ENCODE measurements around the gene GEN1. TPM values are rescaled to one million over a fixed set of nuclear protein-coding genes. Genes with fewer than 3 reads are reported as not detected.
A peak's percentile ranks its signal among the peaks of the same experiment; 100 is the strongest.
"Not testable (repeated sequence)": the region's sequence is repeated elsewhere in the genome, so short reads cannot be mapped to it uniquely, and the experiment has no call there.

The GEN1 gene
- total RNA-seq, 1 donor, result 4.0 TPM

GRCh38 chr2:17821535-17822444 is 67.9 kb downstream of the GEN1 start:
- DNase-seq (ENCODE audit: low read depth in 2 of 3, low spot score in 2 of 3), result no peak

DNA sequence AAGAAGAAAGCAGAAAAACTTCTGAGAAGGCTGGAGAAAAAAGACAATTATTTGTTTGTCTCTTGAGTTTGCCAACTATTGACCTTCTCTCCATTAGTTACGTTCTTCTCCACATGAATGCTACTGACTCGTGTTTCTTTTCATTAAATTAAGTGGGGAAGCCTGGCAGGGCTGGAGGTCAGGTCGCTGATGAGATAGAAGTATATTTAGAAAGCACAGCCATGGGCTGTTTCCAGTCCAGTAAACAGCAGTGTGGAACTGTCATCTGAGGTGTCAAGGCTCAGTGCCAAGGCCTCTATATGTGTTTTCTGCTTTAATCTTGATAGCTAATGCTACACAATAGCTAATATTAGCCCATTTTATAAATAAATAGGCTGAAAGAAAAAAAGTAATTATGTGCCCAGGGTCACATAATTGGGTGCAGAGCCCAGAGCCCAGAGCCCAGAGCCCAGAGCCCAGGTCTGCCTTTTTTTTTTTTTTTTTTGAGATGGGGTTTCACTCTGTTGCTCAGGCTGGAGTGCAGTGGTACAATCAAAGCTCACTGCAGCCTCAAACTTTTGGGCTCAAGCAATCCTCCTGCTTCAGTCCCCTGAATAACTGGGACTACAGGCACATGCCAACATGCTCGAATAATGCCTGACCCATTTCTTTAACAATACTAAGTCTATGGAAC is 68.6 kb downstream of the GEN1 start:
- DNase-seq (ENCODE audit: low read depth in 2 of 3, low spot score in 2 of 3), result no peak

DNA sequence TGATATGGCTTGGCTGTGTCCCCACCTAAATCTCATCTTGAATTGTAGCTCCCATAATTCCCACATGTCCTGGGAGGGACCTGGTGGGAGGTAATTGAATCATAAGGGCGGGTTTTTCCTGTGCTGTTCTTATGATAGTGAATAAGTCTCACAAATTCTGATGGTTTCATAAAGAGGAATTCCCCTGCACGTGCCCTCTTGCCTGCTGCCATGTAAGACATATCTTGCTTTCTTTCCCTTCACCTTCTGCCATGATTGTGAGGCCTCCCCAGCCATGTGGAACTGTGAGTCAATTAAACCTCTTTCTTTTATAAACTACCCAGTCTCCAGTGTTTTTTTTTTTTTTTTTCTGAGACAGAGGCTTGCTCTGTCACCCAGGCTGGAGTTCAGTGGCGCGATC is 69.7 kb downstream of the GEN1 start:
- DNase-seq (ENCODE audit: low read depth in 2 of 3, low spot score in 2 of 3), result not testable (repeated sequence)

GRCh38 chr2:17827316-17827715 is 73.4 kb downstream of the GEN1 start:
- DNase-seq (ENCODE audit: low read depth in 2 of 3, low spot score in 2 of 3), result no peak

- no peak for DNase-seq (ENCODE audit: low read depth in 2 of 3, low spot score in 2 of 3)
These were observed 73.8 kb downstream of the GEN1 start for GRCh38 chr2:17827785-17828184.

- DNase-seq (ENCODE audit: low read depth in 2 of 3, low spot score in 2 of 3), result peak in 2 of 3 donors; percentile 46 to 64
These were observed 76.4 kb downstream of the GEN1 start for GRCh38 chr2:17830053-17831034.

- no peak for DNase-seq (ENCODE audit: low read depth in 2 of 3, low spot score in 2 of 3)
These were observed 81.6 kb downstream of the GEN1 start for GRCh38 chr2:17835516-17835915.

Other genes starting within 250 kb of the GEN1 start
- gene RAD51AP2, start 235.7 kb upstream of the GEN1 start, total RNA-seq, result not detected
- not detected for gene VSNL1, start 213.4 kb upstream of the GEN1 start, total RNA-seq
- gene SMC6, start 328 bp upstream of the GEN1 start, total RNA-seq, result 3.8 TPM
- not detected for gene MSGN1, start 62.3 kb downstream of the GEN1 start, total RNA-seq
- gene KCNS3, start 124.5 kb downstream of the GEN1 start, total RNA-seq, result not detected

All from hematopoietic multipotent progenitor cell (in vitro differentiated cells).